Measurements from ENCODE around the gene ASB7. TPM values are rescaled to one million over a fixed set of nuclear protein-coding genes. Genes with fewer than 3 reads are reported as not detected.
A peak's percentile ranks its signal among the peaks of the same experiment; 100 is the strongest.

The ASB7 gene
- total RNA-seq, result 17.2 and 17.3 TPM in 2 replicates

- peak; percentile 100 for DNase-seq (ENCODE audit: low read depth)
- Histone ChIP-seq H3K4me3 (ENCODE audit: low read depth, low read length) (peak within 1 kb of the TSS; percentile 91), H3K27me3 (ENCODE audit: control insufficient read depth, insufficient read depth, low read length) (no peaks in the 10 kb centered on the region), H3K36me3 (ENCODE audit: control insufficient read depth, insufficient read depth, low read length) (no peaks in the 10 kb centered on the region)
- TF ChIP-seq, protein P1, sequence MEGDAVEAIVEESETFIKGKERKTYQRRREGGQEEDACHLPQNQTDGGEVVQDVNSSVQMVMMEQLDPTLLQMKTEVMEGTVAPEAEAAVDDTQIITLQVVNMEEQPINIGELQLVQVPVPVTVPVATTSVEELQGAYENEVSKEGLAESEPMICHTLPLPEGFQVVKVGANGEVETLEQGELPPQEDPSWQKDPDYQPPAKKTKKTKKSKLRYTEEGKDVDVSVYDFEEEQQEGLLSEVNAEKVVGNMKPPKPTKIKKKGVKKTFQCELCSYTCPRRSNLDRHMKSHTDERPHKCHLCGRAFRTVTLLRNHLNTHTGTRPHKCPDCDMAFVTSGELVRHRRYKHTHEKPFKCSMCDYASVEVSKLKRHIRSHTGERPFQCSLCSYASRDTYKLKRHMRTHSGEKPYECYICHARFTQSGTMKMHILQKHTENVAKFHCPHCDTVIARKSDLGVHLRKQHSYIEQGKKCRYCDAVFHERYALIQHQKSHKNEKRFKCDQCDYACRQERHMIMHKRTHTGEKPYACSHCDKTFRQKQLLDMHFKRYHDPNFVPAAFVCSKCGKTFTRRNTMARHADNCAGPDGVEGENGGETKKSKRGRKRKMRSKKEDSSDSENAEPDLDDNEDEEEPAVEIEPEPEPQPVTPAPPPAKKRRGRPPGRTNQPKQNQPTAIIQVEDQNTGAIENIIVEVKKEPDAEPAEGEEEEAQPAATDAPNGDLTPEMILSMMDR (IDR thresholded peaks at IDR 0.05; ENCODE audit: insufficient read depth, low read length, poor library complexity, severe bottlenecking), result no peak
Measured at GRCh38 chr15:100602064-100602822, at the start of gene ASB7, which contains the start of gene LINS1. Gene ASB7 (plus strand): TSS chr15:100602589. CDS start chr15:100612217, 9,628 bp downstream. Gene LINS1 (minus strand): TSS chr15:100602184. CDS start chr15:100580842, 21,342 bp downstream.

DNA sequence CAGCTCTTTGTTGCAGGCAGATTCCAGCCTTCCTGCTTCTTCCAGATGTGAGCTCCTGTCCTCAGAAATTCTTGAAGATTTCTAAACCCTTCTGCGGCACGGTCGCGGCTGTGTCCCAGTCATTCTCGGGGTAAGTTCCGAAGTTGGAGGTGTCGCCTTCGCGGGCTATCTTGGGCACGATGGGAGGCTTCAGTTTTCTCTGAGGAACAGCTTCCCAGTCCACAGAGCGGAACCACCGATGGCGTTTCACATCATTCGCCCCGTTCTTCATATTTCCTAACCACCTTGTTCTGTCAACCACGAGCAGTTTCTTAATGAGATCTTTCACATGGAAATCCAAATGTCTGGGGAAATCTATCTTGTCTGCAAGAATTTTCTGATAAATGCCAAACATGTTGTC, 48.9 kb upstream of the ASB7 start:
- H3K4me3 ChIP-seq (ENCODE audit: low read depth, low read length), result no peak overlapping the region
- TF ChIP-seq, protein P1 (IDR thresholded peaks at IDR 0.05; ENCODE audit: insufficient read depth, low read length, poor library complexity, severe bottlenecking), result no peak

GRCh38 chr15:100558771-100559254, 43.6 kb upstream of the ASB7 start:
- TF ChIP-seq, protein P1 (IDR thresholded peaks at IDR 0.05; ENCODE audit: insufficient read depth, low read length, poor library complexity, severe bottlenecking), result no peak
- no peak for DNase-seq (ENCODE audit: low read depth)
- no peaks in the 10 kb centered on the region for H3K27me3 ChIP-seq (ENCODE audit: control insufficient read depth, insufficient read depth, low read length)
- H3K4me3 ChIP-seq (ENCODE audit: low read depth, low read length), result no peak overlapping the region
- no peaks in the 10 kb centered on the region for H3K36me3 ChIP-seq (ENCODE audit: control insufficient read depth, insufficient read depth, low read length)

More for the DNA sequence above, 48.9 kb upstream of the ASB7 start:
- Histone ChIP-seq H3K36me3 (ENCODE audit: control insufficient read depth, insufficient read depth, low read length) (no peaks in the 10 kb centered on the region), H3K27me3 (ENCODE audit: control insufficient read depth, insufficient read depth, low read length) (no peaks in the 10 kb centered on the region)
- no peak for DNase-seq (ENCODE audit: low read depth)

GRCh38 chr15:100559330-100559729, 43.1 kb upstream of the ASB7 start:
- DNase-seq (ENCODE audit: low read depth), result no peak
- TF ChIP-seq, protein P1 (IDR thresholded peaks at IDR 0.05; ENCODE audit: insufficient read depth, low read length, poor library complexity, severe bottlenecking), result no peak
- no peaks in the 10 kb centered on the region for H3K27me3 ChIP-seq (ENCODE audit: control insufficient read depth, insufficient read depth, low read length)
- no peak overlapping the region for H3K4me3 ChIP-seq (ENCODE audit: low read depth, low read length)
- no peaks in the 10 kb centered on the region for H3K36me3 ChIP-seq (ENCODE audit: control insufficient read depth, insufficient read depth, low read length)

DNA sequence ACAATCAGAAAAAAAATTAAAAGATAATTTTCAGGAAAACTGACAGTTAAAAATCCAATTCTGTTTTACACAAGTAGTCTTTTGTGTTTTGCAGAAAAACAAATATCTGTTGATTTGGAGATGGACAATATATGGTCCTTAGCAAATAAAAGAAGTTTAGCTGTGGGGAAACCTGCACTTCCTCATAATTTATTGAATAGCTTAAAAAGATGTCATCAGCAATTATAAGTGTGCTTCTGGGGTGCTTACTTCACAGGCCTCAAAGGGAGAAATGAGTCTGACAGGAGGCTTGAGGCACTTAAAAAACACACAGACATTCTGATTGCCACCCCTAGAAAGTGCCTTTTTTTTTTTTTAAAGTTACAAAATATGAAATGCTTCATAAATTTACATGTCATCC, 42.1 kb upstream of the ASB7 start:
- Histone ChIP-seq H3K36me3 (ENCODE audit: control insufficient read depth, insufficient read depth, low read length) (no peaks in the 10 kb centered on the region), H3K27me3 (ENCODE audit: control insufficient read depth, insufficient read depth, low read length) (no peaks in the 10 kb centered on the region), H3K4me3 (ENCODE audit: low read depth, low read length) (no peak overlapping the region)
- no peak for DNase-seq (ENCODE audit: low read depth)
- TF ChIP-seq, protein P1 (IDR thresholded peaks at IDR 0.05; ENCODE audit: insufficient read depth, low read length, poor library complexity, severe bottlenecking), result no peak

All from kidney epithelial cell (primary cell).